HEK293T (cell line): ENCODE measurements around the gene FAM199X.

Source experiments
- ARNT ChIP-seq: fragments of 450-650 bp; IDR thresholded peaks from 2 replicates; pipeline ENCODE4 v1.6.1; 2017; ENCODE audit warnings: mild to moderate bottlenecking
- CTBP1 ChIP-seq: fragments of 450-650 bp; IDR thresholded peaks from 2 replicates; pipeline ENCODE4 v1.6.1; 2016; ENCODE audit warnings: borderline replicate concordance
- FOXM1 ChIP-seq: fragments of 450-650 bp; IDR thresholded peaks from 2 replicates; pipeline ENCODE4 v1.6.1; 2017; ENCODE audit warnings: mild to moderate bottlenecking, borderline replicate concordance
- L3MBTL2 ChIP-seq: fragments of 450-650 bp; conservative IDR thresholded peaks from 2 replicates; pipeline ENCODE4 v1.6.1; 2016; ENCODE audit warnings: mild to moderate bottlenecking
- SP1 ChIP-seq: fragments of 450-650 bp; IDR thresholded peaks from 2 replicates; pipeline ENCODE4 v1.6.1; 2017
- SUZ12 ChIP-seq: fragments of 450-650 bp; IDR thresholded peaks from 2 replicates; pipeline ENCODE4 v1.6.1; 2016; ENCODE audit warnings: mild to moderate bottlenecking

DNA sequence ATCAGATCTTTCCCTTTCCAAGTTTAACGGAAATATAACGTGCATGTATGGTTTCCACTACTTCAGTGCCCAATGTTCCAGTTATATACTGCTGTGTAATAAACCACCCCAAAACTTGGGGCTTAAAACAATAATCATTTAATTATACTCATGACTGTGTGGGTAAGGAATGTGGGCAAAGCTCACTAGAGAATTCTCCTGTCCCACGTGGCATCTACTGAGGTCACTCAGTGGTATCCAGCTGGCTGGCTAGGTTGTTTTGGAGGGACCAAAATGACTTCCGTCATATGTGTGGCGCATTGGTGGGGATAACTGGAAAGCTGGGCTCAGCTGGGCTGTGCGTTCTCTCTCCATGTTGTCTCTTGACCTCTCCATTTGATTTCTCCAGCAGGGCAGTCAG, 35.4 kb upstream of the FAM199X start:
- TF ChIP-seq CTBP1 = no peak
- TF ChIP-seq FOXM1 = no peak
- TF ChIP-seq SP1 = no peak
- TF ChIP-seq ARNT = no peak
- no peak for TF ChIP-seq SUZ12
- TF ChIP-seq L3MBTL2 = no peak
